ENCODE measurements around the gene RRM1. TPM values are rescaled to one million over a fixed set of nuclear protein-coding genes. Genes with fewer than 3 reads are reported as not detected.
A peak's percentile ranks its signal among the peaks of the same experiment; 100 is the strongest.

Gene RRM1
- total and polyA plus RNA-seq, 4 donors = 8.0 to 69.9 (median 16.3) TPM

DNA sequence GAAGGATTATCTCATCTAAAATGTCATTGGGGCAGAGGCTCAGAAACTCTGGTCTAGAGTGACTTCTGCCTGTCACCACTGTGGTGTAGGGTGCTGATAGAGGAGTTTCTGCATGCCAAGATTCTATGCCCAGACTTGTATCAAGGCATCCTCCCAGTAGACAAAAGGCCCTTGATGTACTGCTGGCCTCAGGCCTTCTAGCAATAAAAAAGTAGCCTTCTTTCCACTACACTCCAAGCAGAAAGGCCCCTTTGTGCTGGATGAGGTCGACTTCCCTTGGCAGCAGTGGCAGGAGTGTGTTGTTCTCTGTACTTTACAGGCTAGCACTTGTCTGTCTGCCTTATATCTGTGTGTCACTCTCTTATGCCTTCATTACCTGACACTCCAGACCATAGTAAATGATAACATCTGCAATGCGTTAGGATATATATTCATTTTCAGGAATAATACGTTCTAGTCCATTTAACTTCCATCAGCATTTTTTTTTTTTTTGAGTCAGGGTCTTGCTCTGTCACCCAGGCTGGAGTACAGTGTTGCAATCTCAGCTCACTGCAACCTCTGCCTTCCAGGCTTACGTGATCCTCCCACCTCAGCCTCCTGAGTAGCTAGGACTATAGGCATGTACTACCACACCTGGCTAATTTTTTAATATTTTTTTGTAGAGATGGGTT, 49.5 kb upstream of the RRM1 start:
- Histone ChIP-seq H3K36me3 (ENCODE audit: control insufficient read depth in 4 of 4, insufficient read depth in 3 of 4, low read depth in 1 of 4, low read length in 3 of 4) (no peaks in the 10 kb centered on the region), H3K4me3 (ENCODE audit: low read depth in 1 of 3, low read length in 3 of 3) (no peak overlapping the region), H3K9ac (ENCODE audit: low read depth in 1 of 2, low read length in 2 of 2) (no peak overlapping the region), H3K9me3 (ENCODE audit: control insufficient read depth in 4 of 4, low read length in 3 of 4) (no peaks in the 10 kb centered on the region), H3K27me3 (ENCODE audit: control insufficient read depth in 4 of 4, insufficient read depth in 4 of 4, low read length in 3 of 4) (no peaks in the 10 kb centered on the region), H3K27ac (ENCODE audit: low read depth in 1 of 2, low read length in 2 of 2) (peak overlapping the region in 1 of 2 donors; percentile 40), H3K4me1 (ENCODE audit: control insufficient read depth in 4 of 4, insufficient read depth in 4 of 4, low read length in 3 of 4) (peaks cover 7 to 11% (median 10%) of the 10 kb centered on the region in 4 donors)
- 51% methylated on average over 4 of the region's 4 CpGs for WGBS
- no peak for TF ChIP-seq RXRA (IDR thresholded peaks at IDR 0.05)
- TF ChIP-seq SP1 (IDR thresholded peaks at IDR 0.05) = no peak
- TF ChIP-seq, protein P1, sequence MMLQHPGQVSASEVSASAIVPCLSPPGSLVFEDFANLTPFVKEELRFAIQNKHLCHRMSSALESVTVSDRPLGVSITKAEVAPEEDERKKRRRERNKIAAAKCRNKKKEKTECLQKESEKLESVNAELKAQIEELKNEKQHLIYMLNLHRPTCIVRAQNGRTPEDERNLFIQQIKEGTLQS (IDR thresholded peaks at IDR 0.05) = no peak
- TF ChIP-seq HNF4A (conservative IDR thresholded peaks at IDR 0.05) = no peak
- no peak for TF ChIP-seq RAD21 (IDR thresholded peaks at IDR 0.05)
- TF ChIP-seq, protein P2, sequence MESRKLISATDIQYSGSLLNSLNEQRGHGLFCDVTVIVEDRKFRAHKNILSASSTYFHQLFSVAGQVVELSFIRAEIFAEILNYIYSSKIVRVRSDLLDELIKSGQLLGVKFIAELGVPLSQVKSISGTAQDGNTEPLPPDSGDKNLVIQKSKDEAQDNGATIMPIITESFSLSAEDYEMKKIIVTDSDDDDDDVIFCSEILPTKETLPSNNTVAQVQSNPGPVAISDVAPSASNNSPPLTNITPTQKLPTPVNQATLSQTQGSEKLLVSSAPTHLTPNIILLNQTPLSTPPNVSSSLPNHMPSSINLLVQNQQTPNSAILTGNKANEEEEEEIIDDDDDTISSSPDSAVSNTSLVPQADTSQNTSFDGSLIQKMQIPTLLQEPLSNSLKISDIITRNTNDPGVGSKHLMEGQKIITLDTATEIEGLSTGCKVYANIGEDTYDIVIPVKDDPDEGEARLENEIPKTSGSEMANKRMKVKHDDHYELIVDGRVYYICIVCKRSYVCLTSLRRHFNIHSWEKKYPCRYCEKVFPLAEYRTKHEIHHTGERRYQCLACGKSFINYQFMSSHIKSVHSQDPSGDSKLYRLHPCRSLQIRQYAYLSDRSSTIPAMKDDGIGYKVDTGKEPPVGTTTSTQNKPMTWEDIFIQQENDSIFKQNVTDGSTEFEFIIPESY (IDR thresholded peaks at IDR 0.05) = no peak
- no peak for DNase-seq (ENCODE audit: low spot score)

DNA sequence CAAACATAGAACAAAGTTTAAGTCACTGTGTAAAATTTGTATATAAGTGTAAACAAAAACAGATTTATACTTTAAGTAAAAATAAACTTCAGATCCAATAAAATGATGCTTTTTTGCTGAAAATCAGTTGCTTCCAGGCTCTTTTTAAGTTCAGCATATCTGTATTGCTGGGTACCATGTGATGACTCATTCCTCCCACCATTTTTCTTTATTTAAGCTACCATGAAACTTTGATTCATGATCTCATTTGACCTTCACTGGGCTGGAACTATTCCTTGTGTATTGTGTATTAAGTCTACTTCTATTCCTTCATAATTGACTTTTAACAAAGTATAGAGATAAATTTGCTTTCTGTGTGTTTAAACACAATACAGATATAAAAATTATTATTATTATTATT, 46.3 kb upstream of the RRM1 start:
- Histone ChIP-seq H3K4me1 (ENCODE audit: control insufficient read depth in 4 of 4, insufficient read depth in 4 of 4, low read length in 3 of 4) (peaks cover 7 to 11% (median 10%) of the 10 kb centered on the region in 4 donors), H3K4me3 (ENCODE audit: low read depth in 1 of 3, low read length in 3 of 3) (no peak overlapping the region), H3K9me3 (ENCODE audit: control insufficient read depth in 4 of 4, low read length in 3 of 4) (no peaks in the 10 kb centered on the region), H3K9ac (ENCODE audit: low read depth in 1 of 2, low read length in 2 of 2) (no peak overlapping the region), H3K27ac (ENCODE audit: low read depth in 1 of 2, low read length in 2 of 2) (no peak overlapping the region), H3K36me3 (ENCODE audit: control insufficient read depth in 4 of 4, insufficient read depth in 3 of 4, low read depth in 1 of 4, low read length in 3 of 4) (no peaks in the 10 kb centered on the region), H3K27me3 (ENCODE audit: control insufficient read depth in 4 of 4, insufficient read depth in 4 of 4, low read length in 3 of 4) (no peaks in the 10 kb centered on the region)
- TF ChIP-seq TAF1 (conservative IDR thresholded peaks at IDR 0.05) = no peak
- TF ChIP-seq GABPA (IDR thresholded peaks at IDR 0.05 in 1 of 2, conservative IDR thresholded peaks at IDR 0.05 in 1 of 2) = no peak
- TF ChIP-seq HNF4A (conservative IDR thresholded peaks at IDR 0.05) = no peak
- no peak for TF ChIP-seq RAD21 (IDR thresholded peaks at IDR 0.05)
- TF ChIP-seq SP1 (IDR thresholded peaks at IDR 0.05) = no peak
- TF ChIP-seq JUND (IDR thresholded peaks at IDR 0.05) = no peak
- TF ChIP-seq, protein P3, sequence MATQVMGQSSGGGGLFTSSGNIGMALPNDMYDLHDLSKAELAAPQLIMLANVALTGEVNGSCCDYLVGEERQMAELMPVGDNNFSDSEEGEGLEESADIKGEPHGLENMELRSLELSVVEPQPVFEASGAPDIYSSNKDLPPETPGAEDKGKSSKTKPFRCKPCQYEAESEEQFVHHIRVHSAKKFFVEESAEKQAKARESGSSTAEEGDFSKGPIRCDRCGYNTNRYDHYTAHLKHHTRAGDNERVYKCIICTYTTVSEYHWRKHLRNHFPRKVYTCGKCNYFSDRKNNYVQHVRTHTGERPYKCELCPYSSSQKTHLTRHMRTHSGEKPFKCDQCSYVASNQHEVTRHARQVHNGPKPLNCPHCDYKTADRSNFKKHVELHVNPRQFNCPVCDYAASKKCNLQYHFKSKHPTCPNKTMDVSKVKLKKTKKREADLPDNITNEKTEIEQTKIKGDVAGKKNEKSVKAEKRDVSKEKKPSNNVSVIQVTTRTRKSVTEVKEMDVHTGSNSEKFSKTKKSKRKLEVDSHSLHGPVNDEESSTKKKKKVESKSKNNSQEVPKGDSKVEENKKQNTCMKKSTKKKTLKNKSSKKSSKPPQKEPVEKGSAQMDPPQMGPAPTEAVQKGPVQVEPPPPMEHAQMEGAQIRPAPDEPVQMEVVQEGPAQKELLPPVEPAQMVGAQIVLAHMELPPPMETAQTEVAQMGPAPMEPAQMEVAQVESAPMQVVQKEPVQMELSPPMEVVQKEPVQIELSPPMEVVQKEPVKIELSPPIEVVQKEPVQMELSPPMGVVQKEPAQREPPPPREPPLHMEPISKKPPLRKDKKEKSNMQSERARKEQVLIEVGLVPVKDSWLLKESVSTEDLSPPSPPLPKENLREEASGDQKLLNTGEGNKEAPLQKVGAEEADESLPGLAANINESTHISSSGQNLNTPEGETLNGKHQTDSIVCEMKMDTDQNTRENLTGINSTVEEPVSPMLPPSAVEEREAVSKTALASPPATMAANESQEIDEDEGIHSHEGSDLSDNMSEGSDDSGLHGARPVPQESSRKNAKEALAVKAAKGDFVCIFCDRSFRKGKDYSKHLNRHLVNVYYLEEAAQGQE (IDR thresholded peaks at IDR 0.05) = no peak
- TF ChIP-seq, protein P4, sequence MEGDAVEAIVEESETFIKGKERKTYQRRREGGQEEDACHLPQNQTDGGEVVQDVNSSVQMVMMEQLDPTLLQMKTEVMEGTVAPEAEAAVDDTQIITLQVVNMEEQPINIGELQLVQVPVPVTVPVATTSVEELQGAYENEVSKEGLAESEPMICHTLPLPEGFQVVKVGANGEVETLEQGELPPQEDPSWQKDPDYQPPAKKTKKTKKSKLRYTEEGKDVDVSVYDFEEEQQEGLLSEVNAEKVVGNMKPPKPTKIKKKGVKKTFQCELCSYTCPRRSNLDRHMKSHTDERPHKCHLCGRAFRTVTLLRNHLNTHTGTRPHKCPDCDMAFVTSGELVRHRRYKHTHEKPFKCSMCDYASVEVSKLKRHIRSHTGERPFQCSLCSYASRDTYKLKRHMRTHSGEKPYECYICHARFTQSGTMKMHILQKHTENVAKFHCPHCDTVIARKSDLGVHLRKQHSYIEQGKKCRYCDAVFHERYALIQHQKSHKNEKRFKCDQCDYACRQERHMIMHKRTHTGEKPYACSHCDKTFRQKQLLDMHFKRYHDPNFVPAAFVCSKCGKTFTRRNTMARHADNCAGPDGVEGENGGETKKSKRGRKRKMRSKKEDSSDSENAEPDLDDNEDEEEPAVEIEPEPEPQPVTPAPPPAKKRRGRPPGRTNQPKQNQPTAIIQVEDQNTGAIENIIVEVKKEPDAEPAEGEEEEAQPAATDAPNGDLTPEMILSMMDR (IDR thresholded peaks at IDR 0.05; ENCODE audit: low read depth, low read length, missing input control) = no peak
- TF ChIP-seq, protein P5, sequence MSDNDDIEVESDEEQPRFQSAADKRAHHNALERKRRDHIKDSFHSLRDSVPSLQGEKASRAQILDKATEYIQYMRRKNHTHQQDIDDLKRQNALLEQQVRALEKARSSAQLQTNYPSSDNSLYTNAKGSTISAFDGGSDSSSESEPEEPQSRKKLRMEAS (IDR thresholded peaks at IDR 0.05) = no peak
- no peak for TF ChIP-seq RXRA (IDR thresholded peaks at IDR 0.05)
- no peak for TF ChIP-seq EGR1 (IDR thresholded peaks at IDR 0.05; ENCODE audit: low read depth in 2 of 2)
- no peak for TF ChIP-seq HNF4G (IDR thresholded peaks at IDR 0.05)
- TF ChIP-seq YY1 (IDR thresholded peaks at IDR 0.05) = no peak
- TF ChIP-seq FOXA2 (IDR thresholded peaks at IDR 0.05) = no peak
- TF ChIP-seq, protein P1 (IDR thresholded peaks at IDR 0.05) = no peak
- no peak for TF ChIP-seq FOXA1 (IDR thresholded peaks at IDR 0.05)
- TF ChIP-seq, protein P2 (IDR thresholded peaks at IDR 0.05) = no peak
- no peak for TF ChIP-seq NR2F2 (IDR thresholded peaks at IDR 0.05)
- no peak for DNase-seq (ENCODE audit: low spot score)
